GM12875 (cell line): ENCODE results near the gene RGL1.

Experiments used
- H3K4me3 ChIP-seq: one replicate; pipeline ENCODE4 v1.5.1; 2011; ENCODE audit warnings: low read depth, low read length, control low read depth
- TF ChIP-seq, protein P1 (sequence below): IDR thresholded peaks from 2 replicates; pipeline ENCODE4 v1.5.1; 2011; ENCODE audit warnings: low read depth, mild to moderate bottlenecking, control low read depth, inconsistent platforms, low read length, moderate library complexity, borderline replicate concordance; ENCODE audit not compliant: insufficient read depth

The RGL1 gene

DNA sequence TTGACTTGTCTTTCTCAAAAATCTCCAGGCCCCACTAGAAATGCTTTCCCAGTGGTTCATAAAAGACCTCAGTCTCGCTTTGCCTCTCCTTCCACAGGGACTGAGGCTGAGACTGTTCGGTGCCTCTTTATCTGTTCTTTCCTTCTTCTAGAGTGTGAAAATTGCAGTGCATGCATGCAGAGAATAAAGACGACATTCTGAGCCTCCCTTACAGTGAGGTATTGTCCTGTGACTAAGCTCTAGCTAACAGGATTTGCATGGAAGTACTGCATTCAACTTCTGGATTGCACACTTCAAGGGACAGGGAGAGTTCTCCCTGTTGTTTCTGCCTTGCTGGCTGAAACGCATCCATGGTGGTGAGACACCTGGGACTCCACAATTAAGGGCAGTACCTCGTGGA is 163.5 kb downstream of the RGL1 start:
- TF ChIP-seq, protein P1, sequence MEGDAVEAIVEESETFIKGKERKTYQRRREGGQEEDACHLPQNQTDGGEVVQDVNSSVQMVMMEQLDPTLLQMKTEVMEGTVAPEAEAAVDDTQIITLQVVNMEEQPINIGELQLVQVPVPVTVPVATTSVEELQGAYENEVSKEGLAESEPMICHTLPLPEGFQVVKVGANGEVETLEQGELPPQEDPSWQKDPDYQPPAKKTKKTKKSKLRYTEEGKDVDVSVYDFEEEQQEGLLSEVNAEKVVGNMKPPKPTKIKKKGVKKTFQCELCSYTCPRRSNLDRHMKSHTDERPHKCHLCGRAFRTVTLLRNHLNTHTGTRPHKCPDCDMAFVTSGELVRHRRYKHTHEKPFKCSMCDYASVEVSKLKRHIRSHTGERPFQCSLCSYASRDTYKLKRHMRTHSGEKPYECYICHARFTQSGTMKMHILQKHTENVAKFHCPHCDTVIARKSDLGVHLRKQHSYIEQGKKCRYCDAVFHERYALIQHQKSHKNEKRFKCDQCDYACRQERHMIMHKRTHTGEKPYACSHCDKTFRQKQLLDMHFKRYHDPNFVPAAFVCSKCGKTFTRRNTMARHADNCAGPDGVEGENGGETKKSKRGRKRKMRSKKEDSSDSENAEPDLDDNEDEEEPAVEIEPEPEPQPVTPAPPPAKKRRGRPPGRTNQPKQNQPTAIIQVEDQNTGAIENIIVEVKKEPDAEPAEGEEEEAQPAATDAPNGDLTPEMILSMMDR = no peak

DNA sequence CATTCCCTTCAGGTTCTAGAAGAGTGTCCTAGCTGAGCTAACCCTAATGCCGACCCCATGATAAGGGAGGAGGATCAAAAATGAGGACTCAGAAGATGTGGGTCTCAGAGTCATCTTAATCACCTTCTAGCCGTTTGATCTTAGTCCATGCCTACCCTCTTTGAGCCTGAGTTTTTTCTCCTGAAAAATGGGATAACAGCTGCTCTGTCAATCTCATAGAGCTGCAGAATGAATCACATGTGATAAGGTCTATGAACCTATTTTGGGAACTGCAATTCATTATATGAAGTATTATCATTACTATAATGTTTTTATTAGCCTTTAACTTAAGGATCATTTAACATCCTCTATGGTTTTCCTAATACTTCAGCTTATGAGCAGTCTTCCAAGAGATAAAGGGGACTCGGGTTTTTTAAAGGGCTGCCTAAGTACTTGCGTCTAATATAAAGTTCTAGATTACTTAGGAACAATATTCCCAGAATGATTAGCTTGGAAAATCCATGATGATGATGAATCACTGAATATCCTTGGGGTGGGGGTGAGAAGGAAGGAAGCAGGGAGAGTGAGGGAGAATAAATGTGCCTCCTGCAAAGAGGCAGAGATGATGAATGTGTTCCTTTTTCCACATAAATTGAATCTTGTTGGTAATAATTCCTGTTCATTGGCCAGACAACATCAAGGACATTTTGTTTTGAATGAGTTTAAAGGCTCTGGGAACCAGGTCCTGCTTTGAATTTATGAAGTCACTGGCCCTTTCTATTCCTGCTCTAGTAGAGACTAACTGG is 165.8 kb downstream of the RGL1 start:
- TF ChIP-seq, protein P1 = no peak

More for the DNA sequence above, 163.5 kb downstream of the RGL1 start:
- no peak overlapping the region for H3K4me3 ChIP-seq

DNA sequence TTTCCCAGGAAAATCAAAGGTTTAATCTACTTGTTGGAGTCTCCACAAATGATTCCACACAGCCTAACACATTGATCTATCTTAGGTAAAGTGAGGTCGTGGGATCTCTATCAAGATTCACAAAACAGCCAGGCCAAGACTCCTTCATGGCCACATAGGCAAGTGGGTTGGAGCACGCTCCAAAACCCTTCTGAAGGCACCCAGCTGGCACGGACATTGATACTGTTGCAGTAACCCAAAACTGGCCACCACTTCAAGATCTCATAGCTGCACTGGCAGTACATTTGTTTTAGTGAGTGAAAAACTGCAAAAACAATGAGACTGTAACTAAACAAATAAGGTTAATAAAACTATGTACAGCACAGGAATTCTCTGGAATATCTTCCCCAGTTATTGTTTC is 170.7 kb downstream of the RGL1 start:
- TF ChIP-seq, protein P1 = no peak
- H3K4me3 ChIP-seq = no peak overlapping the region

More for the DNA sequence above, 165.8 kb downstream of the RGL1 start:
- H3K4me3 ChIP-seq = no peak overlapping the region

DNA sequence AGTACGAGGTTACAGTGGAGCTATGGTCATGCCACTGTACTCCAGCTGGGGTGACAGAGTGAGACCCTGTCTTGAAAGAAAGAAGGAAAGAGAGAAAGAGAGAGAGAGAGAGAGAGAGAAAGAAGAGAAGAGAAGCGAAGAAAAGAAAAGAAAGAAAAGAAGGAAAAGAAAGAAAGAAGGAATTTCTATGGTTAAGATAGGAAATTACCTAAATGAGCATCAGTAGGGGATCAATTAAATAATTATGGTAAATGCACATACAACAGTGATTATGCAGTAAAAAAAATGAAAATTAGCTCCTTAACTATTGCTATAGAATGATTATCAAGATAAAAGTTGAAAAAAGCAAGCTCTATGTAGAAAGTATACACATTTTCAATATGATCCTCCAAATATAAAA is 172.8 kb downstream of the RGL1 start:
- TF ChIP-seq, protein P1 = no peak

More for the DNA sequence above, 172.8 kb downstream of the RGL1 start:
- H3K4me3 ChIP-seq = no peak overlapping the region
